Fibroblast of the conjunctiva (primary cell): ENCODE measurements around the gene IFFO2.
A peak's percentile ranks its signal among the peaks of the same experiment; 100 is the strongest.

Experiments
- DNase-seq: peaks from one replicate; pipeline ENCODE4 v3.0.0-alpha.2; 2010; ENCODE audit warnings: low read depth

The IFFO2 gene

GRCh38 chr1:18936814-18937481 lies 19.5 kb downstream of the IFFO2 start:
- no peak for DNase-seq

- DNase-seq, result no peak
Measured at GRCh38 chr1:18936471-18936813, 20.0 kb downstream of the IFFO2 start.

GRCh38 chr1:18934205-18935000 lies 22.1 kb downstream of the IFFO2 start:
- DNase-seq, result no peak

GRCh38 chr1:18932879-18933278 lies 23.6 kb downstream of the IFFO2 start:
- no peak for DNase-seq

- no peak for DNase-seq
Measured at GRCh38 chr1:18932387-18932786, 24.1 kb downstream of the IFFO2 start.

- DNase-seq, result no peak
Measured at GRCh38 chr1:18931730-18932129, 24.7 kb downstream of the IFFO2 start.

GRCh38 chr1:18929686-18930085 lies 26.8 kb downstream of the IFFO2 start:
- DNase-seq, result no peak

GRCh38 chr1:18928985-18929384 lies 27.5 kb downstream of the IFFO2 start:
- no peak for DNase-seq

GRCh38 chr1:18928406-18928805 lies 28.1 kb downstream of the IFFO2 start:
- DNase-seq, result no peak

- no peak for DNase-seq
Measured at GRCh38 chr1:18927654-18928272, 28.7 kb downstream of the IFFO2 start.

- DNase-seq, result no peak
Measured at GRCh38 chr1:18927082-18927653, 29.3 kb downstream of the IFFO2 start.

- DNase-seq, result no peak
Measured at GRCh38 chr1:18926315-18927081, 30.0 kb downstream of the IFFO2 start.

- DNase-seq, result no peak
Measured at GRCh38 chr1:18925279-18925678, 31.2 kb downstream of the IFFO2 start.

- no peak for DNase-seq
Measured at GRCh38 chr1:18924221-18924691, 32.2 kb downstream of the IFFO2 start.

- DNase-seq, result no peak
Measured at GRCh38 chr1:18923756-18924211, 32.7 kb downstream of the IFFO2 start.

GRCh38 chr1:18922848-18923755 lies 33.4 kb downstream of the IFFO2 start:
- DNase-seq, result no peak

GRCh38 chr1:18922319-18922726 lies 34.2 kb downstream of the IFFO2 start:
- peak; percentile 62 for DNase-seq

- no peak for DNase-seq
Measured at GRCh38 chr1:18921516-18922251, 34.8 kb downstream of the IFFO2 start.

GRCh38 chr1:18920931-18921330 lies 35.5 kb downstream of the IFFO2 start:
- no peak for DNase-seq

GRCh38 chr1:18919956-18920355 lies 36.5 kb downstream of the IFFO2 start:
- no peak for DNase-seq
